ENCODE measurements around the gene DDHD1. TPM values are rescaled to one million over a fixed set of nuclear protein-coding genes. Genes with fewer than 3 reads are reported as not detected.

The DDHD1 gene
- total RNA-seq, 1 experiment from 2014 or later, result 10.6 TPM

DNA sequence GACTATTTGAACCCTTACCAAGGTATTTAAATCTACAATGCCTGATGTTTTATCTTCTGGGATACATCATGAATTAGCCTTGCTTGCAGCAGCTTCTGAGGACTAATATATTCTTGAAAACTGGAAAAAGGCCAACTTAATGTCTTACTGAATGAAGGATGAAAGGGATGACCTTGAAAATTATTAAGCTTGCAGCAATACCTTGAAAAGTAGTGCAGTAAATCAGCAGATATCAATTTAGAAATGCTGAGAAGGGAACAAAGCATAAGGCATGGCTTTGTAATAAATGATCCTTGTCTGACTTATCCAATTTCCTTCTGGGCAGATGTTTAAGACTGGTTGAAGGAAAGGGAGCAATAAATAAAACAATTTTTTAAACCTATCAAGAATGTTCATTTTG is 165.0 kb downstream of the DDHD1 start:
- Histone ChIP-seq H3K36me3 (ENCODE audit: low read depth, low read length) (no peaks in the 10 kb centered on the region), H2AFZ (ENCODE audit: low read length) (no peak overlapping the region), H3K4me1 (ENCODE audit: insufficient read depth, low read length) (no peaks in the 10 kb centered on the region), H3K27me3 (ENCODE audit: low read length) (no peaks in the 10 kb centered on the region), H3K9me2 (replicated peaks; ENCODE audit: low read length) (no peaks in the 10 kb centered on the region), H3K4me2 (ENCODE audit: low read length) (no peak overlapping the region), H3K9me3 (ENCODE audit: low read length) (no peaks in the 10 kb centered on the region), H3F3A (ENCODE audit: low read length, unreplicated experiment) (no peaks in the 10 kb centered on the region), H3K27ac (ENCODE audit: low read length) (no peak overlapping the region), H3K9ac (ENCODE audit: low read length) (no peak overlapping the region), H4K20me1 (ENCODE audit: low read length) (no peaks in the 10 kb centered on the region), H3K4me3 (ENCODE audit: low read length) (no peak overlapping the region), H3K79me2 (ENCODE audit: low read length) (no peaks in the 10 kb centered on the region)
- ChIA-PET CTCF (no interaction called here), POLR2A (ENCODE audit: unreplicated experiment) (no interaction called here)
- no peak for DNase-seq
- TF ChIP-seq, protein P1, sequence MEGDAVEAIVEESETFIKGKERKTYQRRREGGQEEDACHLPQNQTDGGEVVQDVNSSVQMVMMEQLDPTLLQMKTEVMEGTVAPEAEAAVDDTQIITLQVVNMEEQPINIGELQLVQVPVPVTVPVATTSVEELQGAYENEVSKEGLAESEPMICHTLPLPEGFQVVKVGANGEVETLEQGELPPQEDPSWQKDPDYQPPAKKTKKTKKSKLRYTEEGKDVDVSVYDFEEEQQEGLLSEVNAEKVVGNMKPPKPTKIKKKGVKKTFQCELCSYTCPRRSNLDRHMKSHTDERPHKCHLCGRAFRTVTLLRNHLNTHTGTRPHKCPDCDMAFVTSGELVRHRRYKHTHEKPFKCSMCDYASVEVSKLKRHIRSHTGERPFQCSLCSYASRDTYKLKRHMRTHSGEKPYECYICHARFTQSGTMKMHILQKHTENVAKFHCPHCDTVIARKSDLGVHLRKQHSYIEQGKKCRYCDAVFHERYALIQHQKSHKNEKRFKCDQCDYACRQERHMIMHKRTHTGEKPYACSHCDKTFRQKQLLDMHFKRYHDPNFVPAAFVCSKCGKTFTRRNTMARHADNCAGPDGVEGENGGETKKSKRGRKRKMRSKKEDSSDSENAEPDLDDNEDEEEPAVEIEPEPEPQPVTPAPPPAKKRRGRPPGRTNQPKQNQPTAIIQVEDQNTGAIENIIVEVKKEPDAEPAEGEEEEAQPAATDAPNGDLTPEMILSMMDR (conservative IDR thresholded peaks at IDR 0.05; ENCODE audit: low read depth, low read length), result no peak
- TF ChIP-seq EZH2 (IDR thresholded peaks at IDR 0.05; ENCODE audit: low read length, unreplicated experiment) (no peak), EZH2phosphoT487 (IDR thresholded peaks at IDR 0.05; ENCODE audit: borderline replicate concordance, low read length) (no peak)
- no TSS peak for BruUV-seq (replicated peaks)
- no peak for ATAC-seq
- intact Hi-C loops (cut with micrococcal nuclease), result no loop called here

DNA sequence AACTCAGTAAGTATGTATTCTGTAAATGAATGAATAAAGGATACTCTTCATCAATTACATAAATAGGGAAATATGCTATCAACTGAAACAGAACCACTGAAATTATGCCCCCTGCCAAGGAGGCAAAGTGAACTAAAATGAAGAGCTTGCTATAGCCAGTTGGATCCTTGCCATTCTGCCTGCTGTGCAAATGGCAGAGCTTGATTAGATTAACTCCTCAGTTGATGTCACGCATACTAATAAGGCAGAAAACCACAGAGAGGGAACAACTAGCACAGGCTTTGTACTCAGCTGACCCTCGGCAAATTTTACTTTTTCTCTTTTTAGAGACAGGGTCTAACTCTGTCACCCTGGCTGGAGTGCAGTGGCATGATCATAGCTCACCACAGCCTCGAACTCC is 165.6 kb downstream of the DDHD1 start:
- H3K79me2 ChIP-seq (ENCODE audit: low read length), result no peaks in the 10 kb centered on the region
- H4K20me1 ChIP-seq (ENCODE audit: low read length), result no peaks in the 10 kb centered on the region
- H3K27me3 ChIP-seq (ENCODE audit: low read length), result no peaks in the 10 kb centered on the region
- H3K27ac ChIP-seq (ENCODE audit: low read length), result no peak overlapping the region
- H3F3A ChIP-seq (ENCODE audit: low read length, unreplicated experiment), result no peaks in the 10 kb centered on the region
- H3K4me2 ChIP-seq (ENCODE audit: low read length), result no peak overlapping the region
- POLR2A ChIA-PET (ENCODE audit: unreplicated experiment), result interaction anchor here (0.6 kb wide), 1 partner anchor 379 kb away, joined by 4 read pairs; no protein-coding TSS in a partner anchor
- H3K9ac ChIP-seq (ENCODE audit: low read length), result no peak overlapping the region
- no peak for DNase-seq
- intact Hi-C loops (cut with micrococcal nuclease), result no loop called here
- no peak for ATAC-seq
- no TSS peak for BruUV-seq (replicated peaks)
- TF ChIP-seq, protein P1 (conservative IDR thresholded peaks at IDR 0.05; ENCODE audit: low read depth, low read length), result no peak
- TF ChIP-seq EZH2 (IDR thresholded peaks at IDR 0.05; ENCODE audit: low read length, unreplicated experiment) (no peak), EZH2phosphoT487 (IDR thresholded peaks at IDR 0.05; ENCODE audit: borderline replicate concordance, low read length) (no peak)
- H3K4me3 ChIP-seq (ENCODE audit: low read length), result no peak overlapping the region
- H3K9me3 ChIP-seq (ENCODE audit: low read length), result no peaks in the 10 kb centered on the region
- H3K4me1 ChIP-seq (ENCODE audit: insufficient read depth, low read length), result no peaks in the 10 kb centered on the region
- CTCF ChIA-PET, result no interaction called here
- H3K36me3 ChIP-seq (ENCODE audit: low read depth, low read length), result no peaks in the 10 kb centered on the region
- no peak overlapping the region for H2AFZ ChIP-seq (ENCODE audit: low read length)
- H3K9me2 ChIP-seq (replicated peaks; ENCODE audit: low read length), result no peaks in the 10 kb centered on the region

DNA sequence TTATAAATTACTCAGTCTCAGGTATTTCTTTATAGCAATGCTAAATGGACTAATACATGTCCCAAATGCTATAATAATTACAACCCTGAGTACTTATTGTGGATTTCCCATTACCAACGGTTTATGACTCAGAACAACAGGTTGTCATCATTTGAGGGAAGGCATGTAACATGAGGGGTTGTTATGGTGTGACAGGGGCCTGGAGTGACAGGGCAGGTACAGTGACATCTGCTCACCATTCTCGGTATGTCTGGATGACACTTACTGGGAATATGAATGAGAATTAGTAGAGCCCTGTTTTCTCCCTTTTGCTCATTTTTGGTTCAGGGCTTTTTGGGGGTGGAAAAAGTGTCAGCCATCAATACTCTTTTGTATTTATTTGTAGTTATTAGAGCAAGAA is 166.1 kb downstream of the DDHD1 start:
- intact Hi-C loops (cut with micrococcal nuclease), result no loop called here
- Histone ChIP-seq H3K79me2 (ENCODE audit: low read length) (no peaks in the 10 kb centered on the region), H3K4me1 (ENCODE audit: insufficient read depth, low read length) (no peaks in the 10 kb centered on the region), H3K9me3 (ENCODE audit: low read length) (no peaks in the 10 kb centered on the region), H3K27ac (ENCODE audit: low read length) (no peak overlapping the region), H3F3A (ENCODE audit: low read length, unreplicated experiment) (no peaks in the 10 kb centered on the region), H3K4me2 (ENCODE audit: low read length) (no peak overlapping the region), H3K36me3 (ENCODE audit: low read depth, low read length) (no peaks in the 10 kb centered on the region), H2AFZ (ENCODE audit: low read length) (no peak overlapping the region), H3K9ac (ENCODE audit: low read length) (no peak overlapping the region), H3K4me3 (ENCODE audit: low read length) (no peak overlapping the region), H3K27me3 (ENCODE audit: low read length) (no peaks in the 10 kb centered on the region), H4K20me1 (ENCODE audit: low read length) (no peaks in the 10 kb centered on the region), H3K9me2 (replicated peaks; ENCODE audit: low read length) (no peaks in the 10 kb centered on the region)
- POLR2A ChIA-PET (ENCODE audit: unreplicated experiment), result interaction anchor here (0.6 kb wide), 1 partner anchor 378 kb away, joined by 4 read pairs; no protein-coding TSS in a partner anchor
- TF ChIP-seq EZH2 (IDR thresholded peaks at IDR 0.05; ENCODE audit: low read length, unreplicated experiment), result no peak
- TF ChIP-seq, protein P1 (conservative IDR thresholded peaks at IDR 0.05; ENCODE audit: low read depth, low read length), result no peak
- TF ChIP-seq EZH2phosphoT487 (IDR thresholded peaks at IDR 0.05; ENCODE audit: borderline replicate concordance, low read length), result no peak
- ATAC-seq (no peak), DNase-seq (no peak)
- no TSS peak for BruUV-seq (replicated peaks)
- CTCF ChIA-PET, result no interaction called here

Other genes starting within 250 kb of the DDHD1 start
- gene FERMT2, start 202.3 kb downstream of the DDHD1 start, total RNA-seq (2014; rRNA removed), result 29.1 and 38.6 TPM in 2 replicates